KBM-7 (cell line): ENCODE data around the gene TBX10.
"Not testable (repeated sequence)": the region's sequence is repeated elsewhere in the genome, so short reads cannot be mapped to it uniquely, and the experiment has no call there.

ENCODE experiments used
- DNase-seq: peaks from one replicate; pipeline ENCODE4 v3.0.0-alpha.2; 2015
- in situ Hi-C: fragments of 300-500 bp; cut with MboI; formaldehyde crosslinking; loops from 2 replicates; pipeline ENCODE4 v1.14.3; 2020; ENCODE audit warnings: low sequenced_read_pairs, low pct_unique_long_range_greater_than_20kb, mixed read lengths

The TBX10 gene

GRCh38 chr11:67621928-67622327, 17.6 kb downstream of the TBX10 start:
- in situ Hi-C loops, result not testable (repeated sequence)

GRCh38 chr11:67620621-67621020, 18.9 kb downstream of the TBX10 start:
- DNase-seq, in situ Hi-C loops: not testable (repeated sequence)

More at GRCh38 chr11:67621928-67622327, 17.6 kb downstream of the TBX10 start:
- not testable (repeated sequence) for DNase-seq

GRCh38 chr11:67619683-67620618, 19.6 kb downstream of the TBX10 start:
- DNase-seq, in situ Hi-C loops: not testable (repeated sequence)

GRCh38 chr11:67618901-67619659, 20.5 kb downstream of the TBX10 start:
- in situ Hi-C loops, DNase-seq: not testable (repeated sequence)

GRCh38 chr11:67617243-67617953, 22.2 kb downstream of the TBX10 start:
- in situ Hi-C loops, result no loop called here
- DNase-seq, result no peak

- in situ Hi-C loops, result no loop called here
- DNase-seq, result no peak
Observed at GRCh38 chr11:67616431-67617242, 22.9 kb downstream of the TBX10 start.

- in situ Hi-C loops, result no loop called here
Observed at GRCh38 chr11:67615728-67616430, 23.7 kb downstream of the TBX10 start.

GRCh38 chr11:67614730-67615714, 24.5 kb downstream of the TBX10 start:
- in situ Hi-C loops, result no loop called here
- peak; percentile 72 for DNase-seq

More at GRCh38 chr11:67615728-67616430, 23.7 kb downstream of the TBX10 start:
- DNase-seq, result no peak

- peak; percentile 90 for DNase-seq
- in situ Hi-C loops, result no loop called here
Observed at GRCh38 chr11:67613960-67614715, 25.4 kb downstream of the TBX10 start.

- in situ Hi-C loops, result no loop called here
- DNase-seq, result no peak
Observed at GRCh38 chr11:67613313-67613959, 26.1 kb downstream of the TBX10 start.

- DNase-seq, result no peak
- in situ Hi-C loops, result no loop called here
Observed at GRCh38 chr11:67612751-67613150, 26.8 kb downstream of the TBX10 start.

- no peak for DNase-seq
- in situ Hi-C loops, result no loop called here
Observed at GRCh38 chr11:67611704-67612587, 27.6 kb downstream of the TBX10 start.

GRCh38 chr11:67611165-67611564, 28.4 kb downstream of the TBX10 start:
- in situ Hi-C loops, result no loop called here
- no peak for DNase-seq

- no peak for DNase-seq
- in situ Hi-C loops, result no loop called here
Observed at GRCh38 chr11:67610302-67610868, 29.2 kb downstream of the TBX10 start.

- no peak for DNase-seq
- in situ Hi-C loops, result no loop called here
Observed at GRCh38 chr11:67609316-67609715, 30.2 kb downstream of the TBX10 start.
